Spinal cord (tissue), 10 donors: Measurements from ENCODE around the gene OR9I1. TPM values are rescaled to one million over a fixed set of nuclear protein-coding genes. Genes with fewer than 3 reads are reported as not detected.

Experiments used
- DNase-seq, 6 donors: peaks; one replicate each; pipeline versions ENCODE4 v3.0.0 to v3.0.0-alpha.2; 2013 to 2015; ENCODE audit warnings: low spot score in 6 of 6, low read depth in 4 of 6
- H3K27ac ChIP-seq: one replicate; pipeline ENCODE4 v1.5.1; 2013; ENCODE audit warnings: low read depth, low read length, control low read depth
- H3K27me3 ChIP-seq: one replicate; pipeline ENCODE4 v1.6.1; 2013; ENCODE audit warnings: low read length; ENCODE audit not compliant: control insufficient read depth, insufficient read depth
- H3K36me3 ChIP-seq: one replicate; pipeline ENCODE4 v1.6.1; 2013; ENCODE audit warnings: low read length; ENCODE audit not compliant: control insufficient read depth, insufficient read depth
- H3K4me1 ChIP-seq: one replicate; pipeline ENCODE4 v1.6.1; 2013; ENCODE audit warnings: low read length; ENCODE audit not compliant: control insufficient read depth, insufficient read depth
- H3K4me3 ChIP-seq: one replicate; pipeline ENCODE4 v1.5.1; 2013; ENCODE audit warnings: low read depth, low read length, control low read depth
- H3K9me3 ChIP-seq: one replicate; pipeline ENCODE4 v1.6.1; 2013; ENCODE audit warnings: low read length; ENCODE audit not compliant: control insufficient read depth, insufficient read depth
- WGBS: methylation state at CpG from one replicate; pipeline ENCODE4 v1.1.5; 2013; ENCODE audit warnings: missing lambda C conversion rate; ENCODE audit not compliant: insufficient coverage; 5-methylcytosine and 5-hydroxymethylcytosine counted together
- long read RNA-seq, 4 donors: transcript quantifications; one replicate each; lab custom pipeline, GENCODE V29; 2026
- polyA plus RNA-seq, 2 donors: library from polyadenylated mRNA; unstranded; fragments of 120-200 nt; gene quantifications; one replicate each; pipeline ENCODE4 v1.2.1, GENCODE V29; 2013; ENCODE audit not compliant: insufficient read length in 2 of 2
- total RNA-seq, 2 donors: library from RNA; depleted of rRNA in 1 of 2; stranded (reverse); fragments of 120-200 nt in 1 of 2; fragments of >200 nt in 1 of 2; gene quantifications; one replicate each; pipeline versions ENCODE4 v1.2.3 to v1.2.4, GENCODE V29; 2013 to 2014
- donor health status: healthy.

OR9I1 gene, protein sequence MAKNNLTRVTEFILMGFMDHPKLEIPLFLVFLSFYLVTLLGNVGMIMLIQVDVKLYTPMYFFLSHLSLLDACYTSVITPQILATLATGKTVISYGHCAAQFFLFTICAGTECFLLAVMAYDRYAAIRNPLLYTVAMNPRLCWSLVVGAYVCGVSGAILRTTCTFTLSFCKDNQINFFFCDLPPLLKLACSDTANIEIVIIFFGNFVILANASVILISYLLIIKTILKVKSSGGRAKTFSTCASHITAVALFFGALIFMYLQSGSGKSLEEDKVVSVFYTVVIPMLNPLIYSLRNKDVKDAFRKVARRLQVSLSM
- total RNA-seq (not detected), polyA plus RNA-seq (not detected)
- long read RNA-seq, donor 1: 0 reads
- long read RNA-seq, donor 2: 0 reads
- long read RNA-seq, donor 3, partial matches to known transcripts: 0 of 1 reads
- long read RNA-seq, donor 3, other reads (novel, unspliced or antisense): 0 of 1 reads
- long read RNA-seq, donor 4: 0 reads

GRCh38 chr11:58125469-58125868, at the start of gene OR9I1:
TSS of gene OR9I1 (minus strand) at chr11:58125530. CDS start at chr11:58119444, 6,086 bp downstream.
- H3K4me3 ChIP-seq: no peak within 1 kb of the TSS
- no peak within 1 kb of the TSS for H3K27ac ChIP-seq
- H3K9me3 ChIP-seq: no peaks in the 10 kb centered on the region
- H3K36me3 ChIP-seq: no peaks in the 10 kb centered on the region
- no peaks in the 10 kb centered on the region for H3K27me3 ChIP-seq
- WGBS: 70% methylated on average over 3 of the region's 4 CpGs
- no peaks in the 10 kb centered on the region for H3K4me1 ChIP-seq
- no peak for DNase-seq

DNA sequence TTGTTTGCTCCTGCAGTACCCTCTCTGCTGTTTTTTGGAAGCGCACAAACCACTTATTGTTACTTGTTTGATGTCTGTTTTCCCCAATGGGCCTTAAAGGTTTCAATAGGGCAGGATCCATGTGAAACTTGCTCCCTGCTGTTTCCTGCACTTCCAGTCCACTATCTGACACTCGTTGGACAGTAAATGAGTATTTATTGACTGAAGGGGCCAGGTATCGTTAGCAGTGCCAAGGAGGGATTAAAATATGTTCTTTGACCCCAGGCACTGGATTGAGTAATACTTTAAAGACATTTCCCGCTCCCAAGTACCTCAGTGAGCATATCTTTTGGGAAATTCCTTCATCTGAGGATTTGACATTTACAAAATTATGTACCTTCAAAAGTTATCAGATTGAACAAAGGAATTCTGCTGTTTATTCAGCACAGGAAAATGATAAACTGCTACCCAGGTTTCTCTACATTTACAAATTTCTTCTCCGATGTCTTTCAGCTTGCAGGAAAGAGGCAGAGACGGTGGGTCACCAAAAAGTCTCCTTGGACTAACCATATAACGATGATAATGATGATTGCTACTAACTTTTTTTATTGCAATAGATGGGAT, 40.3 kb upstream of the OR9I1 start:
- H3K27ac ChIP-seq: no peak overlapping the region
- no peaks in the 10 kb centered on the region for H3K27me3 ChIP-seq
- 60% methylated on average over 1 of the region's 7 CpGs for WGBS
- H3K4me1 ChIP-seq: no peaks in the 10 kb centered on the region
- H3K36me3 ChIP-seq: no peaks in the 10 kb centered on the region
- no peak overlapping the region for H3K4me3 ChIP-seq
- peak in 1 of 6 donors; percentile 15 for DNase-seq
- no peaks in the 10 kb centered on the region for H3K9me3 ChIP-seq

GRCh38 chr11:58164990-58165389, 39.7 kb upstream of the OR9I1 start:
- Histone ChIP-seq H3K27me3 (no peaks in the 10 kb centered on the region), H3K36me3 (no peaks in the 10 kb centered on the region), H3K4me3 (no peak overlapping the region), H3K27ac (no peak overlapping the region), H3K9me3 (no peaks in the 10 kb centered on the region), H3K4me1 (no peaks in the 10 kb centered on the region)
- no peak for DNase-seq
- no CpG with 5 or more reads among the region's 1 CpG for WGBS

DNA sequence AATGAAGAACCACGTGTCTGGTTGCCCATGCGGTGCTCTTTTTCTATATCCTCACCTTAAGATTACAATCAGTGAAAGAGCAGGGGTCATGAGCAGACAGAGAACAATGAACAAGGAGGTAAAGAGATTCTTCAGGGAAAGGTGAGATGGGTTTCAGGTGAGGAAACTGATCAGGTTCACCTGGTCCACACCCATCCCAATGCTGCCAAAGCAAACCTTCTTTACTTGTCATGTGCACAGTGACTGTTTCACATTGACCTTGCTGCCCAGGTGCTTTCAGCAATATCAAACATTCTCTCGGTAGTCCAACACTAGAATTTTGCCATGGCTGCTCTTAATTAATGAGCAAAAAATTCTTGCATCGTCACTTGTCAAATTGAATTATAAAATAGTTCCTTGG, 39.1 kb upstream of the OR9I1 start:
- 83% methylated on average over 2 of the region's 4 CpGs for WGBS
- Histone ChIP-seq H3K9me3 (no peaks in the 10 kb centered on the region), H3K27me3 (no peaks in the 10 kb centered on the region), H3K4me3 (no peak overlapping the region), H3K4me1 (no peaks in the 10 kb centered on the region), H3K36me3 (no peaks in the 10 kb centered on the region), H3K27ac (no peak overlapping the region)
- DNase-seq: no peak

GRCh38 chr11:58152781-58153180, 27.5 kb upstream of the OR9I1 start:
- 18% methylated on average over 3 of the region's 3 CpGs for WGBS

GRCh38 chr11:58142761-58143160, 17.4 kb upstream of the OR9I1 start:
- Histone ChIP-seq H3K27ac (no peak overlapping the region), H3K27me3 (no peaks in the 10 kb centered on the region), H3K36me3 (no peaks in the 10 kb centered on the region), H3K4me1 (no peaks in the 10 kb centered on the region), H3K4me3 (no peak overlapping the region), H3K9me3 (no peaks in the 10 kb centered on the region)
- WGBS: no CpG with 5 or more reads among the region's 1 CpG
- DNase-seq: peak in 3 of 6 donors; percentile 25 to 72 (median 68)

More at GRCh38 chr11:58152781-58153180, 27.5 kb upstream of the OR9I1 start:
- no peak overlapping the region for H3K4me3 ChIP-seq
- H3K36me3 ChIP-seq: no peaks in the 10 kb centered on the region
- H3K4me1 ChIP-seq: peaks cover 2% of the 10 kb centered on the region
- no peaks in the 10 kb centered on the region for H3K9me3 ChIP-seq
- DNase-seq: peak in 2 of 6 donors; percentile 63 to 69
- H3K27me3 ChIP-seq: no peaks in the 10 kb centered on the region
- no peak overlapping the region for H3K27ac ChIP-seq

GRCh38 chr11:58135171-58135570, 9.8 kb upstream of the OR9I1 start:
- WGBS: no CpG with 5 or more reads among the region's 1 CpG
- Histone ChIP-seq H3K27ac (no peak overlapping the region), H3K27me3 (no peaks in the 10 kb centered on the region), H3K36me3 (no peaks in the 10 kb centered on the region), H3K9me3 (no peaks in the 10 kb centered on the region), H3K4me3 (no peak overlapping the region), H3K4me1 (no peaks in the 10 kb centered on the region)
- no peak for DNase-seq

- no peak for DNase-seq
- H3K4me1 ChIP-seq: no peaks in the 10 kb centered on the region
- no peak overlapping the region for H3K4me3 ChIP-seq
- no peaks in the 10 kb centered on the region for H3K27me3 ChIP-seq
- WGBS: 100% methylated on average over 1 of the region's 1 CpG
- no peaks in the 10 kb centered on the region for H3K36me3 ChIP-seq
- no peak overlapping the region for H3K27ac ChIP-seq
- H3K9me3 ChIP-seq: no peaks in the 10 kb centered on the region
Observed at GRCh38 chr11:58134151-58134550, 8.8 kb upstream of the OR9I1 start.

GRCh38 chr11:58133309-58134076, 8.2 kb upstream of the OR9I1 start:
- H3K4me3 ChIP-seq: no peak overlapping the region
- H3K27me3 ChIP-seq: no peaks in the 10 kb centered on the region
- DNase-seq: no peak
- no CpG with 5 or more reads among the region's 7 CpGs for WGBS
- H3K27ac ChIP-seq: no peak overlapping the region
- no peaks in the 10 kb centered on the region for H3K36me3 ChIP-seq
- no peaks in the 10 kb centered on the region for H3K4me1 ChIP-seq
- H3K9me3 ChIP-seq: no peaks in the 10 kb centered on the region
